Heart right ventricle (tissue), 16 donors: ENCODE data around the gene KCMF1. TPM values are rescaled to one million over a fixed set of nuclear protein-coding genes. Genes with fewer than 3 reads are reported as not detected.

Experiments used
- ATAC-seq, 8 donors: fragments of 200-7000 bp; cut with Tn5 transposase; one replicate each; pipeline ENCODE4 v1.9.1; 2020; ENCODE audit warnings: mild to moderate bottlenecking in 8 of 8, moderate library complexity in 8 of 8, moderate number of reproducible peaks in 1 of 8
- DNase-seq, 2 donors: peaks; one replicate each; pipeline ENCODE4 v3.0.0-alpha.2; 2020
- H3K27ac ChIP-seq, 10 donors: fragments of 200-600 bp; sonication (generic) in 2 of 10; one replicate each; pipeline versions ENCODE4 v1.5.0 to v1.8.0; 2020 to 2022; ENCODE audit warnings: mild to moderate bottlenecking in 3 of 10
- H3K27me3 ChIP-seq, 7 donors: fragments of 200-600 bp; one replicate each; pipeline ENCODE4 v1.8.0; 2021 to 2022; ENCODE audit warnings: mild to moderate bottlenecking in 2 of 7
- H3K36me3 ChIP-seq, 9 donors: fragments of 200-600 bp; sonication (generic) in 1 of 9; one replicate each; pipeline versions ENCODE4 v1.5.0 to v1.8.0; 2020 to 2022; ENCODE audit warnings: mild to moderate bottlenecking in 2 of 9
- H3K4me1 ChIP-seq, 9 donors: fragments of 200-600 bp; sonication (generic) in 1 of 9; one replicate each; pipeline versions ENCODE4 v1.5.0 to v1.8.0; 2020 to 2022; ENCODE audit warnings: mild to moderate bottlenecking in 4 of 9
- H3K4me3 ChIP-seq, 10 donors: fragments of 200-600 bp; sonication (generic) in 2 of 10; one replicate each; pipeline versions ENCODE4 v1.5.0 to v1.8.0; 2020 to 2022; ENCODE audit warnings: mild to moderate bottlenecking in 7 of 10, moderate library complexity in 2 of 10
- H3K9me3 ChIP-seq, 11 donors: fragments of 200-600 bp in 10 of 11; sonication (generic) in 2 of 11; one replicate each; pipeline versions ENCODE4 v1.5.0 to v1.8.0; 2013 to 2022; ENCODE audit warnings: mild to moderate bottlenecking in 2 of 11, control low read depth in 1 of 11, moderate library complexity in 1 of 11
- WGBS, 2 donors: extraction: QIAGEN DNeasy Blood & Tissue Kit; methylation state at CpG; one replicate each; pipeline ENCODE4 v1.1.7; 2013; ENCODE audit warnings: inconsistent platforms in 1 of 2; 5-methylcytosine and 5-hydroxymethylcytosine counted together
- intact Hi-C, 10 donors: fragments of 100-400 bp; cut with DNase I; formaldehyde crosslinking; loops; one replicate each; pipeline versions ENCODE4 v1.11.1 to v1.14.2; 2022
- polyA plus RNA-seq, 2 donors: library from polyadenylated mRNA; stranded (reverse); fragments of 200-250 nt; gene quantifications; one replicate each; pipeline ENCODE4 v1.2.3, GENCODE V29; 2013
- total RNA-seq, 10 donors: library from RNA; stranded (reverse); fragmentation: NEBNext Ultra II Directional in 3 of 10; extraction: Animal tissue kit (Norgen Biotek cat#: 25700) in 3 of 10; gene quantifications; one replicate each; pipeline versions ENCODE4 v1.2.1 to v1.2.4, GENCODE V29; 2021 to 2023
- TF ChIP-seq, protein P1 (sequence below), 9 donors: fragments of 200-600 bp; sonication (generic) in 2 of 9; IDR thresholded peaks; one replicate each; pipeline versions ENCODE4 v1.5.0 to v1.8.0; 2021 to 2022; ENCODE audit warnings: antibody characterized with exemption in 9 of 9, mild to moderate bottlenecking in 5 of 9, moderate library complexity in 1 of 9
- donor health status: Arrhythmogenic right ventricular cardiomyopathy.
- donor health status: ischemic (EF 13 %, LVEDD 7.1; RV severe dilation, severe dysfunction).
- donor health status: healthy with polysubstance abuse.
- donor health status: DM: no; HTN: yes; CAD: no.
- donor health status: DM: no; HTN: no; CAD: no.
- donor health status: ischemic (EF 25% LVEDD 6.9; RV normal size, moderate dysfunction).
- donor health status: ischemic (EF 25% LVEDD 5.7; RV mildly dilated, moderate dysfunction).
- donor health status: healthy.
- donor health status: DM: yes; HTN: yes; CAD: no.
- donor health status: Ischemic cardiomyopathy.
- donor health status: ischemic (EF 35%, LVEDD 5.7; RV mildly dilated, moderate dysfunction).
- donor health status: nonischemic (EF 11% LVEDD 7.7; RV severe dilation, severe dysfunction).
- donor health status: DM: yes; HTN: yes; CAD: no.
- donor health status: PGD.
- donor health status: ischemic (EF 29% LVEDD 5.4; RV normal size, mild dysfunction).
- donor health status: nonischemic (EF 23%, LVEDD 6.1; RV moderate dilation, normal function).

KCMF1 gene
- total and polyA plus RNA-seq, 12 donors: 6.9 to 89.5 (median 79.8) TPM

DNA sequence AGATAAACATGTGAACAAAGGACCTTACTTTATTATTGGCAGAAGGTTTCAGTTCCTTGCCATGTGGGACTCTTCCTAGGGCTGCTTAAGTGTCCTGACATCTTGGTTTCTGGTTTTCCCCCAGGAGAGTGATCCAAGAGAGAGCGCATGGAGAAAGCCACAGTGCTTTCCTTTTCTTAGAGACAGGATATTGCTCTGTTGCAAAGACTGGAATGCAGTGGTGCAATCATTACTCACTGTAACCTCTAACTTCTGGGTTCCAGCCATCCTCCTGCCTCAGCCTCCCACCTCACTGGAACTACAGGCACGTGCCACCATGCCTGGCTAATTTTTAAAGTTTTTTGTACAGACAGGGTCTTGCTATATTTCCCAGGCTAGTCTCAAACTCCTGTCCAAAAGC, 124.1 kb downstream of the KCMF1 start:
- H3K36me3 ChIP-seq: no peaks in the 10 kb centered on the region

DNA sequence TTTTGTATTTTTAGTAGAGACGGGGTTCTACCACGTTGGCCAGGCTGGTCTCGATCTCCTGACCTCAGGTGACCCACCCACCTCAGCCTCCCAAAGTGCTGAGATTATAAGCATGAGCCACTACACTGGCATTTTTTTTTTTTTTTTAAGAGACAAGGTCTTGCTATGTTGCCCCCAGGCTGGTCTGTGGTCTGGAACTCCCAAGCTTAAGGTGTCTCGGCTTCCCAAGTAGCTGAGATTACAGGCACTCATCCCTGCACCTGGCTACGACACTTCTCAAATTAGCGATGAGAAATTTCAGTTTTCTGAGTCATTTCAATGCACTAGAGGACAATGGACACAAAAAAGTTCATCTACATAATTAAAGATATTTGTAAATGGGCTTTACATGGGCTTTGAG, 125.7 kb downstream of the KCMF1 start:
- Histone ChIP-seq H3K9me3 (peaks cover 0 to 8% (median 0%) of the 10 kb centered on the region in 11 donors), H3K36me3 (no peaks in the 10 kb centered on the region), H3K4me3 (no peak overlapping the region), H3K27me3 (no peaks in the 10 kb centered on the region), H3K27ac (no peak overlapping the region), H3K4me1 (no peaks in the 10 kb centered on the region)
- WGBS, 2 donors: 90% methylated on average over 6 of the region's 6 CpGs
- no peak for ATAC-seq
- TF ChIP-seq, protein P1, sequence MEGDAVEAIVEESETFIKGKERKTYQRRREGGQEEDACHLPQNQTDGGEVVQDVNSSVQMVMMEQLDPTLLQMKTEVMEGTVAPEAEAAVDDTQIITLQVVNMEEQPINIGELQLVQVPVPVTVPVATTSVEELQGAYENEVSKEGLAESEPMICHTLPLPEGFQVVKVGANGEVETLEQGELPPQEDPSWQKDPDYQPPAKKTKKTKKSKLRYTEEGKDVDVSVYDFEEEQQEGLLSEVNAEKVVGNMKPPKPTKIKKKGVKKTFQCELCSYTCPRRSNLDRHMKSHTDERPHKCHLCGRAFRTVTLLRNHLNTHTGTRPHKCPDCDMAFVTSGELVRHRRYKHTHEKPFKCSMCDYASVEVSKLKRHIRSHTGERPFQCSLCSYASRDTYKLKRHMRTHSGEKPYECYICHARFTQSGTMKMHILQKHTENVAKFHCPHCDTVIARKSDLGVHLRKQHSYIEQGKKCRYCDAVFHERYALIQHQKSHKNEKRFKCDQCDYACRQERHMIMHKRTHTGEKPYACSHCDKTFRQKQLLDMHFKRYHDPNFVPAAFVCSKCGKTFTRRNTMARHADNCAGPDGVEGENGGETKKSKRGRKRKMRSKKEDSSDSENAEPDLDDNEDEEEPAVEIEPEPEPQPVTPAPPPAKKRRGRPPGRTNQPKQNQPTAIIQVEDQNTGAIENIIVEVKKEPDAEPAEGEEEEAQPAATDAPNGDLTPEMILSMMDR (IDR thresholded peaks at IDR 0.05): no peak
- DNase-seq: no peak
- intact Hi-C loops: no loop called here

More for the DNA sequence above, 124.1 kb downstream of the KCMF1 start:
- TF ChIP-seq, protein P1 (IDR thresholded peaks at IDR 0.05): no peak
- no peak overlapping the region for H3K4me3 ChIP-seq
- peaks cover 0 to 8% (median 0%) of the 10 kb centered on the region in 11 donors for H3K9me3 ChIP-seq
- no peak for ATAC-seq
- no peak for DNase-seq
- intact Hi-C loops: no loop called here
- no peaks in the 10 kb centered on the region for H3K27me3 ChIP-seq
- 67 to 71% methylated on average over 2 of the region's 2 CpGs for WGBS, 2 donors
- H3K4me1 ChIP-seq: no peaks in the 10 kb centered on the region
- H3K27ac ChIP-seq: no peak overlapping the region

DNA sequence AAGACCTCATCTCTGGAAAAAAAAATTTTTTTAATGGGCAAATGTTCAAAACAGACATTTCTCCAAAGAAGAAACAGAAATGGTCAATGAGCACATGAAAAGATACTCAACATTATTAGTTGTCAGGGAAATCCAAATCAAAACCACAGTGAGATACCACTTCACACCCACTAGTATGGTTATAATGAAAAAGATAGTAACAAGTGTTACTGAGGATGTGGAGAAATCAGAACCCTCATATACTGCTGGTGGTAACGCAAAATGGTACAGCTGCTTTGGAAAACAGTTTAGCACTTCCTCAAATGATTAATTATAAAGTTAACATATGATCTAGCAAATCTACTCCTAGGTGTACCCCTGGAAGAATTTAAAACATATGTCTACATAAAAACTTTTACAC, 133.3 kb downstream of the KCMF1 start:
- TF ChIP-seq, protein P1 (IDR thresholded peaks at IDR 0.05): no peak
- WGBS, 2 donors: 81 to 87% methylated on average over 1 of the region's 1 CpG
- ATAC-seq (no peak), DNase-seq (no peak)
- H3K27ac ChIP-seq: no peak overlapping the region
- intact Hi-C loops: loop anchor here in 1 of 10 donors (5.0 kb wide), 1 partner anchor 953 kb away; no protein-coding TSS in a partner anchor
- no peaks in the 10 kb centered on the region for H3K4me1 ChIP-seq
- H3K27me3 ChIP-seq: peaks cover 0 to 3% (median 0%) of the 10 kb centered on the region in 7 donors
- no peaks in the 10 kb centered on the region for H3K36me3 ChIP-seq
- H3K9me3 ChIP-seq: no peaks in the 10 kb centered on the region
- no peak overlapping the region for H3K4me3 ChIP-seq

DNA sequence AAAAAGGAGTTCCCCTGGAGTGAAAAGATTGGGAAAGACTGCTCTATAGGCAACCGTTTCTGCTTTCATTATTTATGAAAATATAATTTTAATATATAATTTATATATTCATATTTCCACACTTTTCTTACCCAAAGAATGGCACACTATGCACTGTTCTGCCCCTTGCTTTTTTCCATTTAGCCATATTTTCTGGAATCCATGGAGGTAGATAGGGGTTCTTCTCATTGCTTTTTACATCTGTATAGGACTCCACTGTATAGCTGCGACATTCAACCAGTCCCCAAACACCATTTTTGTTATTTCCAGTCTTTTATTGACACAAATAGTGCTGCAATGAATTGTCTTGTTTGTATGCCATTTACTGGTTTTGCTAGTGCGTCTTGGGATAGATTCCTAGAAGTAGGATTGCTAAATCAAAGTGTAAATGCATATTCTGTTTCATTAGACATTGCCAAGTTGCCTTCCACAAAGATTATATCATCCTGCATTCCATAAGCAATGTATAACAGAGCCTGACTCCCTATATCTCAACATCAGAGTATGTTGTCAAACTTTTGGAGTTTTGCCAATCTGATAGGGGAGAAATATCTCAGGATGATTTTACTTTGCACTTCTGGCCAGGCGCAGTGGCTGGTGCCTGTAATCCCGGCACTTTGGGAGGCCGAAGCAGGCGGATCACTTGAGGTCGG, 135.7 kb downstream of the KCMF1 start:
- DNase-seq (no peak), ATAC-seq (no peak)
- H3K27ac ChIP-seq: no peak overlapping the region
- H3K36me3 ChIP-seq: no peaks in the 10 kb centered on the region
- WGBS, 2 donors: 79 to 84% methylated on average over 8 of the region's 8 CpGs
- H3K9me3 ChIP-seq: no peaks in the 10 kb centered on the region
- H3K4me1 ChIP-seq: no peaks in the 10 kb centered on the region
- no peak overlapping the region for H3K4me3 ChIP-seq
- TF ChIP-seq, protein P1 (IDR thresholded peaks at IDR 0.05): no peak
- H3K27me3 ChIP-seq: peaks cover 0 to 4% (median 0%) of the 10 kb centered on the region in 7 donors
- intact Hi-C loops: no loop called here

Other genes starting within 250 kb of the KCMF1 start
- 1 to 10 TPM in 3 of 10 donors, under 1 TPM in 7; 0.34 to 2.0 (median 0.55) TPM for gene TRABD2A, start 90.1 kb upstream of the KCMF1 start, total RNA-seq
- 1 to 10 TPM in 1 of 2 donors, under 1 TPM in 1; 0.97 to 1.5 TPM for gene TRABD2A, start 90.1 kb upstream of the KCMF1 start, polyA plus RNA-seq
- gene TMSB10, start 65.5 kb upstream of the KCMF1 start, total RNA-seq: 1,000 to 10,000 TPM in 2 of 10 donors, 100 to 1,000 TPM in 8; 217 to 1,060 (median 297) TPM
- 1,000 to 10,000 TPM; 1,049 to 2,308 TPM for gene TMSB10, start 65.5 kb upstream of the KCMF1 start, polyA plus RNA-seq
- gene TCF7L1, start 162.2 kb downstream of the KCMF1 start, total RNA-seq: 10 to 100 TPM in 3 of 10 donors, 1 to 10 TPM in 7; 4.5 to 10.9 (median 6.3) TPM
- 1 to 10 TPM; 4.7 to 8.9 TPM for gene TCF7L1, start 162.2 kb downstream of the KCMF1 start, polyA plus RNA-seq